GM23338 (cell line): Measurements from ENCODE around the gene DGLUCY. TPM values are rescaled to one million over a fixed set of nuclear protein-coding genes. Genes with fewer than 3 reads are reported as not detected.

ENCODE experiments used
- ATAC-seq: fragments of 200-7000 bp; cut with Tn5 transposase; 3 replicates; pipeline ENCODE4 v1.9.1; 2020
- DNase-seq: peaks from one replicate; pipeline ENCODE4 v3.0.0-alpha.2; 2015; ENCODE audit warnings: low spot score
- H2AFZ ChIP-seq: fragments of 200-600 bp; sonication (generic); 2 replicates; pipeline ENCODE4 v1.8.0; 2016; ENCODE audit warnings: antibody characterized with exemption, mild to moderate bottlenecking, moderate library complexity
- H3F3A ChIP-seq: fragments of 200-600 bp; sonication (generic); replicated peaks from 2 replicates; pipeline ENCODE4 v1.8.0; 2017; ENCODE audit warnings: antibody characterized with exemption, mixed run types, low read depth
- H3K27ac ChIP-seq: fragments of 200-600 bp; sonication (generic); 2 replicates; pipeline ENCODE4 v1.6.1; 2016; ENCODE audit warnings: low read depth
- H3K27me3 ChIP-seq: fragments of 200-600 bp; sonication (generic); 2 replicates; pipeline ENCODE4 v1.8.0; 2016; ENCODE audit warnings: mild to moderate bottlenecking, mixed run types, moderate library complexity; ENCODE audit not compliant: insufficient read depth
- H3K36me3 ChIP-seq: fragments of 200-600 bp; sonication (generic); 2 replicates; pipeline ENCODE4 v1.8.0; 2016; ENCODE audit warnings: mild to moderate bottlenecking; ENCODE audit not compliant: insufficient read depth
- H3K4me1 ChIP-seq: fragments of 200-600 bp; sonication (generic); 2 replicates; pipeline ENCODE4 v1.8.0; 2016; ENCODE audit warnings: mild to moderate bottlenecking, moderate library complexity; ENCODE audit not compliant: insufficient read depth
- H3K4me2 ChIP-seq: fragments of 200-600 bp; sonication (generic); 2 replicates; pipeline ENCODE4 v1.7.1; 2017; ENCODE audit warnings: mixed run types
- H3K4me3 ChIP-seq: fragments of 200-600 bp; sonication (generic); 2 replicates; pipeline ENCODE4 v1.6.1; 2016; ENCODE audit warnings: mixed run types
- H3K79me2 ChIP-seq: fragments of 200-600 bp; sonication (generic); replicated peaks from 2 replicates; pipeline ENCODE4 v1.8.0; 2017; ENCODE audit warnings: mild to moderate bottlenecking; ENCODE audit not compliant: insufficient read depth
- H3K9me2 ChIP-seq: fragments of 200-600 bp; sonication (generic); 2 replicates; pipeline ENCODE4 v1.8.0; 2017; ENCODE audit not compliant: insufficient read depth
- H4K20me1 ChIP-seq: fragments of 200-600 bp; sonication (generic); replicated peaks from 2 replicates; pipeline ENCODE4 v1.8.0; 2017; ENCODE audit warnings: mild to moderate bottlenecking; ENCODE audit not compliant: insufficient read depth
- H3K27ac Mint-ChIP-seq: 2 replicates; pipeline ENCODE4 v1.8.0; 2020; ENCODE audit warnings: inconsistent platforms, mild to moderate bottlenecking, moderate library complexity, mixed read lengths
- H3K27me3 Mint-ChIP-seq: 3 replicates; pipeline ENCODE4 v1.8.0; 2022; ENCODE audit warnings: low read depth, mild to moderate bottlenecking, moderate library complexity, mixed read lengths, inconsistent platforms; ENCODE audit not compliant: insufficient read depth, poor library complexity
- H3K36me3 Mint-ChIP-seq: 3 replicates; pipeline ENCODE4 v1.8.0; 2021; ENCODE audit warnings: low read depth, mild to moderate bottlenecking, inconsistent platforms, moderate library complexity, mixed read lengths
- H3K4me1 Mint-ChIP-seq: 3 replicates; pipeline ENCODE4 v1.8.0; 2020; ENCODE audit warnings: mild to moderate bottlenecking, inconsistent platforms, mixed read lengths
- H3K4me3 Mint-ChIP-seq: 3 replicates; pipeline ENCODE4 v1.8.0; 2021; ENCODE audit warnings: moderate library complexity, mild to moderate bottlenecking, inconsistent platforms, mixed read lengths
- H3K9me3 Mint-ChIP-seq: 3 replicates; pipeline ENCODE4 v1.8.0; 2020; ENCODE audit warnings: moderate library complexity, mild to moderate bottlenecking, inconsistent platforms, mixed read lengths
- CREB1 ChIP-seq: fragments of 250-450 bp; sonication (Bioruptor Pico); IDR thresholded peaks from 2 replicates; pipeline ENCODE4 v1.5.0; 2020; ENCODE audit warnings: low read depth, mild to moderate bottlenecking, moderate library complexity
- ETS1 ChIP-seq: IDR thresholded peaks from 2 replicates; pipeline ENCODE4 v1.6.1; 2016; ENCODE audit warnings: antibody characterized with exemption
- EZH2 ChIP-seq: fragments of 200-600 bp; sonication (generic); IDR thresholded peaks from one replicate; pipeline ENCODE4 v1.8.0; 2017; ENCODE audit warnings: antibody characterized with exemption, mild to moderate bottlenecking, low read depth; ENCODE audit not compliant: unreplicated experiment
- EZH2phosphoT487 ChIP-seq: fragments of 200-600 bp; sonication (generic); IDR thresholded peaks from one replicate; pipeline ENCODE4 v1.8.1; 2018; ENCODE audit warnings: antibody characterized with exemption; ENCODE audit not compliant: unreplicated experiment
- JUNB ChIP-seq: IDR thresholded peaks from one replicate; pipeline ENCODE4 v1.6.1; 2016; ENCODE audit warnings: antibody characterized with exemption; ENCODE audit not compliant: unreplicated experiment
- NANOG ChIP-seq: IDR thresholded peaks from 2 replicates; pipeline ENCODE4 v1.6.1; 2016; ENCODE audit warnings: antibody characterized with exemption, borderline replicate concordance
- POLR2AphosphoS5 ChIP-seq: IDR thresholded peaks from 2 replicates; pipeline ENCODE4 v1.6.1; 2016; ENCODE audit warnings: antibody characterized with exemption, low read depth
- REST ChIP-seq: IDR thresholded peaks from one replicate; pipeline ENCODE4 v1.6.1; 2018; ENCODE audit warnings: antibody characterized with exemption; ENCODE audit not compliant: unreplicated experiment
- STAT1 ChIP-seq: IDR thresholded peaks from one replicate; pipeline ENCODE4 v1.6.1; 2016; ENCODE audit warnings: antibody characterized with exemption; ENCODE audit not compliant: unreplicated experiment
- ZNF331 ChIP-seq: fragments of 250-450 bp; sonication (Bioruptor Pico); IDR thresholded peaks from 2 replicates; pipeline ENCODE4 v1.5.0; 2020; ENCODE audit warnings: low read depth, mild to moderate bottlenecking, moderate library complexity
- ZNF462 ChIP-seq: fragments of 250-450 bp; sonication (Bioruptor Pico); IDR thresholded peaks from 2 replicates; pipeline ENCODE4 v1.5.0; 2020; ENCODE audit warnings: mild to moderate bottlenecking, moderate library complexity
- polyA plus RNA-seq: library from polyadenylated mRNA; unstranded; fragments of >200 nt; fragmentation: Nextera tagmentation; extraction: Ambion mirVana; gene quantifications from 2 replicates; pipeline ENCODE4 v1.2.1, GENCODE V29; 2016
- total RNA-seq: library from RNA; depleted of rRNA; stranded (reverse); fragments of >200 nt; shearing (Covaris generic); gene quantifications from 2 replicates; pipeline ENCODE4 v1.2.3, GENCODE V29; 2014

The DGLUCY gene
- total and polyA plus RNA-seq, 2 experiments from 2014 or later, result 14.6 to 31.6 TPM

- H2AFZ ChIP-seq, result no peak overlapping the region
- no peaks in the 10 kb centered on the region for H3K9me2 ChIP-seq
- no peaks in the 10 kb centered on the region for H3K4me1 ChIP-seq
- H3K4me1 Mint-ChIP-seq, result 0 out of 3 replicates have a peak, but pooled peaks cover 2% of the 10 kb centered on the region
- H3K27ac Mint-ChIP-seq, result no peak overlapping the region
- H3K4me2 ChIP-seq, result no peak overlapping the region
- H4K20me1 ChIP-seq, result 0 out of 2 replicates have a peak, but pooled peaks cover 4% of the 10 kb centered on the region
- no peak overlapping the region for H3K27ac ChIP-seq
- peaks cover 6% of the 10 kb centered on the region for H3K27me3 Mint-ChIP-seq
- DNase-seq (no peak), ATAC-seq (no peak)
- H3K36me3 Mint-ChIP-seq, result peaks cover 25% of the 10 kb centered on the region
- TF ChIP-seq JUNB, result no peak
- no peak for TF ChIP-seq EZH2
- H3K9me3 Mint-ChIP-seq, result no peaks in the 10 kb centered on the region; the same call in 2 of the 3 replicates
- peaks cover 6% of the 10 kb centered on the region; the same call in 1 of the 2 replicates for H3K36me3 ChIP-seq
- no peak overlapping the region for H3K4me3 Mint-ChIP-seq
- no peaks in the 10 kb centered on the region for H3F3A ChIP-seq
- no peaks in the 10 kb centered on the region for H3K27me3 ChIP-seq
- no peaks in the 10 kb centered on the region for H3K79me2 ChIP-seq
- H3K4me3 ChIP-seq, result no peak overlapping the region
These were observed 159.5 kb downstream of the DGLUCY start for GRCh38 chr14:91273273-91273884.

- no peaks in the 10 kb centered on the region for H3F3A ChIP-seq
- no peak overlapping the region for H3K4me3 ChIP-seq
- H3K27me3 Mint-ChIP-seq, result peaks cover 6% of the 10 kb centered on the region
- H3K9me2 ChIP-seq, result no peaks in the 10 kb centered on the region
- no peaks in the 10 kb centered on the region for H3K4me1 ChIP-seq
- 0 out of 2 replicates have a peak, but pooled peaks cover 4% of the 10 kb centered on the region for H4K20me1 ChIP-seq
- H3K4me3 Mint-ChIP-seq, result no peak overlapping the region
- no peak overlapping the region for H3K27ac Mint-ChIP-seq
- no peak overlapping the region for H3K27ac ChIP-seq
- H2AFZ ChIP-seq, result no peak overlapping the region
- H3K9me3 Mint-ChIP-seq, result no peaks in the 10 kb centered on the region; the same call in 2 of the 3 replicates
- ATAC-seq, result no peak
- peaks cover 27% of the 10 kb centered on the region for H3K36me3 Mint-ChIP-seq
- no peaks in the 10 kb centered on the region for H3K27me3 ChIP-seq
- H3K4me2 ChIP-seq, result no peak overlapping the region
- 0 out of 3 replicates have a peak, but pooled peaks cover 2% of the 10 kb centered on the region for H3K4me1 Mint-ChIP-seq
- DNase-seq, result no peak
- no peaks in the 10 kb centered on the region for H3K79me2 ChIP-seq
- peaks cover 6% of the 10 kb centered on the region; the same call in 1 of the 2 replicates for H3K36me3 ChIP-seq
- TF ChIP-seq EZH2 (no peak), EZH2phosphoT487 (no peak), STAT1 (no peak), REST (no peak), POLR2AphosphoS5 (no peak), NANOG (no peak), ETS1 (no peak), ZNF462 (no peak), JUNB (no peak), ZNF331 (CRISPR knock-in tag) (no peak), CREB1 (CRISPR knock-in tag) (no peak)
These were observed 160.0 kb downstream of the DGLUCY start for GRCh38 chr14:91273885-91274273.
